Left ventricle myocardium inferior (tissue), 1 donor: ENCODE measurements around the gene APCDD1L. TPM values are rescaled to one million over a fixed set of nuclear protein-coding genes. Genes with fewer than 3 reads are reported as not detected.

Source experiments
- DNase-seq: peaks from one replicate; pipeline ENCODE4 v3.0.0-alpha.2; 2020
- H3K27ac ChIP-seq: fragments of 200-600 bp; replicated peaks from 2 replicates; pipeline ENCODE4 v1.8.0; 2021
- H3K27me3 ChIP-seq: fragments of 200-600 bp; 2 replicates; pipeline ENCODE4 v1.8.0; 2021; ENCODE audit warnings: low read depth
- H3K36me3 ChIP-seq: fragments of 200-600 bp; 2 replicates; pipeline ENCODE4 v1.8.0; 2021
- H3K4me1 ChIP-seq: fragments of 200-600 bp; 2 replicates; pipeline ENCODE4 v1.8.0; 2021
- H3K4me3 ChIP-seq: fragments of 200-600 bp; 2 replicates; pipeline ENCODE4 v1.8.0; 2021; ENCODE audit warnings: mild to moderate bottlenecking, moderate library complexity
- H3K9me3 ChIP-seq: fragments of 200-600 bp; replicated peaks from 2 replicates; pipeline ENCODE4 v1.8.0; 2021
- intact Hi-C: fragments of 100-400 bp; cut with micrococcal nuclease; formaldehyde crosslinking; loops from one replicate; pipeline ENCODE4 v1.11.0; 2022
- total RNA-seq: library from RNA; stranded (reverse); fragmentation: NEBNext Ultra II Directional; extraction: Animal tissue kit (Norgen Biotek cat#: 25700); gene quantifications from one replicate; pipeline ENCODE4 v1.2.1, GENCODE V29; 2021
- TF ChIP-seq, protein P1 (sequence below): fragments of 200-600 bp; IDR thresholded peaks from 2 replicates; pipeline ENCODE4 v1.8.0; 2021; ENCODE audit warnings: antibody characterized with exemption, mild to moderate bottlenecking, borderline replicate concordance
- donor health status: DM: no; HTN: yes; CAD: no; lungs with severe emphysema.

Gene APCDD1L
- total RNA-seq, 1 donor from 2014 or later = 0.91 TPM

GRCh38 chr20:58546756-58547622 lies 31.8 kb upstream of the APCDD1L start:
- Histone ChIP-seq H3K4me3 (no peak overlapping the region), H3K4me1 (no peaks in the 10 kb centered on the region), H3K36me3 (no peaks in the 10 kb centered on the region), H3K9me3 (no peaks in the 10 kb centered on the region), H3K27ac (no peak overlapping the region), H3K27me3 (peaks cover 68% of the 10 kb centered on the region)
- intact Hi-C loops = no loop called here
- TF ChIP-seq, protein P1, sequence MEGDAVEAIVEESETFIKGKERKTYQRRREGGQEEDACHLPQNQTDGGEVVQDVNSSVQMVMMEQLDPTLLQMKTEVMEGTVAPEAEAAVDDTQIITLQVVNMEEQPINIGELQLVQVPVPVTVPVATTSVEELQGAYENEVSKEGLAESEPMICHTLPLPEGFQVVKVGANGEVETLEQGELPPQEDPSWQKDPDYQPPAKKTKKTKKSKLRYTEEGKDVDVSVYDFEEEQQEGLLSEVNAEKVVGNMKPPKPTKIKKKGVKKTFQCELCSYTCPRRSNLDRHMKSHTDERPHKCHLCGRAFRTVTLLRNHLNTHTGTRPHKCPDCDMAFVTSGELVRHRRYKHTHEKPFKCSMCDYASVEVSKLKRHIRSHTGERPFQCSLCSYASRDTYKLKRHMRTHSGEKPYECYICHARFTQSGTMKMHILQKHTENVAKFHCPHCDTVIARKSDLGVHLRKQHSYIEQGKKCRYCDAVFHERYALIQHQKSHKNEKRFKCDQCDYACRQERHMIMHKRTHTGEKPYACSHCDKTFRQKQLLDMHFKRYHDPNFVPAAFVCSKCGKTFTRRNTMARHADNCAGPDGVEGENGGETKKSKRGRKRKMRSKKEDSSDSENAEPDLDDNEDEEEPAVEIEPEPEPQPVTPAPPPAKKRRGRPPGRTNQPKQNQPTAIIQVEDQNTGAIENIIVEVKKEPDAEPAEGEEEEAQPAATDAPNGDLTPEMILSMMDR = no peak
- DNase-seq = no peak

- intact Hi-C loops = no loop called here
- Histone ChIP-seq H3K9me3 (no peaks in the 10 kb centered on the region), H3K4me1 (no peaks in the 10 kb centered on the region), H3K36me3 (no peaks in the 10 kb centered on the region), H3K27ac (no peak overlapping the region), H3K4me3 (no peak overlapping the region), H3K27me3 (peaks cover 68% of the 10 kb centered on the region)
- TF ChIP-seq, protein P1 = no peak
- no peak for DNase-seq
Observed at GRCh38 chr20:58546416-58546711, 31.2 kb upstream of the APCDD1L start.

DNA sequence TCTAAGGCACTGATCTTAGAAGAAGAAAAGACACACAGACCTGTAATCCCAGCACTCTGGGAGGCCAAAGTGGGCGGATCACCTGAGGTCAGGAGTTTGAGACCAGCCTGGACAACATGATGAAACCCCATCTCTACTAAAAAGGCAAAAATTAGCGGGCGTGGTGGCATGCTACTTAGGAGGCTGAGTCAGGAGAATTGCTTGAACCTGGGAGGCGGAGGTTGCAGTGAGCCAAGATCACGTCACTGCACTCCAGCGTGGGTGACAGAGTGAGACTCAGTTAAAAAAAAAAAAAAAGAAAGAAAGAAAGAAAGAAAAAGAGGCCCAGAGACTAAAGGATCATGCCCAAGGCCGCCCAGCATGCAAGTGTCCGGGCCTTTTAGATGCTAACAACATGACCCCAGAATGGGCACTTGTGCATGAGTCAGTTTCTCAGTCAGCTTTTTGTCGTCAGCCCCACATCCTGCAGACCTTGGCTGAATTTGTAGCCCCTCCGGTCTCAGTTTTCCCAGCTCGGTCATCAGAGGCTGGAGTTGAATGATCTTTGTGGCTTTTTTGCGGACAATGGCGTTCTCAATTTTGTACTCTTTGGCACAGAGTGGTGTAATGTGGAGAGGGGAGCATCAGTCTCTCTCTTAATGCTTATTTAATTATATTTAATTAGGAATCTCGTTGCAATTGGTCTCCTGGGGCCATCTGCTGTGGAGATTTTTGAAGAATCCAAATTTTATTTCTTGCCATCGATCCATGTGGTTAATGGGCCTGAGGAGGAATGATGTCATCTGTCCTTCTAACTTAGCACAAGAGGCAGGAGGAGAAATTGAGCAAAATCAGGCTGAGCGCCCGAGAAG lies 30.6 kb upstream of the APCDD1L start:
- TF ChIP-seq, protein P1 = no peak
- H3K27ac ChIP-seq = no peak overlapping the region
- H3K4me1 ChIP-seq = no peaks in the 10 kb centered on the region
- DNase-seq = no peak
- H3K4me3 ChIP-seq = no peak overlapping the region
- no peaks in the 10 kb centered on the region for H3K36me3 ChIP-seq
- peaks cover 67% of the 10 kb centered on the region for H3K27me3 ChIP-seq
- intact Hi-C loops = no loop called here
- H3K9me3 ChIP-seq = no peaks in the 10 kb centered on the region

DNA sequence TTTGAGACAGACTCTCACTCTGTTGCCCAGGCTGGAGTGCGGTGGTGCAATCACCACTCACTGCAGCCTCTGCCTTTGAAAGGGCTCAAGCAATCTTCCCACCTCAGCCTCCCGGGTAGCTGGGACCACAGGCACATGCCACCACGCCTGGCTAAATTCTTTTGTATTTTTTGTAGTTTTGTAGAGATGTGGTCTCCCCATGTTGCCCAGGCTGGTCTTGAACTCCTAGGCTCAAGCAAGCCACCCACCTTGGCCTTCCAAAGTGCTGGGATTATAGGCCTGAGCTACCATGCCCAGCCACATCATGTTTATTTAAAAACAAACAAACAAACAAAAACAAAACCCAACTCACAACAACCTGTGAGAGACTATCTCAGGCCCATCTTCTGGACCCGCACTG lies 29.7 kb upstream of the APCDD1L start:
- Histone ChIP-seq H3K4me3 (no peak overlapping the region), H3K4me1 (no peaks in the 10 kb centered on the region), H3K27me3 (peaks cover 67% of the 10 kb centered on the region), H3K27ac (no peak overlapping the region), H3K9me3 (no peaks in the 10 kb centered on the region), H3K36me3 (no peaks in the 10 kb centered on the region)
- TF ChIP-seq, protein P1 = no peak
- no peak for DNase-seq
- intact Hi-C loops = no loop called here

DNA sequence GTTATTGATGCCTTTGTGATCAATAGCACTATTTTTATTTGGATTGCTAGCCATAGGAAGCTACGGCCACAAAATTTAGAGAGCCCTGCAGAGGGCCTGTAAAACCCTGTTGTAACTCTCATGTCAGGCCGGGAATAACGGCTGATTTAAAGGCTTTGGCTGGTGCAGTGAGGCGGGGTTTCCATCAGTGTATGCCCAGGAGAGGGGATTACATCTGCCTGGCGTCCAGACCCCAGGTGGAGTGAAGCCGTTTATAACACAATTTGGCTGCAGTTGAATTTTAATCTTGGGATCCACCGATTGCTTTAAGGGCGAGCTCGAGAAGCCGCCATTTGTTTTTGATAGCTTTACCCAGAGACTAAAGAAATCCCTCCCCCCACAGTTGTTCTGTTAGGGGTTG lies 29.1 kb upstream of the APCDD1L start:
- H3K36me3 ChIP-seq = no peaks in the 10 kb centered on the region
- TF ChIP-seq, protein P1 = no peak
- H3K9me3 ChIP-seq = no peaks in the 10 kb centered on the region
- H3K4me3 ChIP-seq = no peak overlapping the region
- H3K27ac ChIP-seq = no peak overlapping the region
- peaks cover 67% of the 10 kb centered on the region for H3K27me3 ChIP-seq
- H3K4me1 ChIP-seq = no peaks in the 10 kb centered on the region
- DNase-seq = no peak
- intact Hi-C loops = no loop called here
